Measurements from ENCODE around the gene TP53AIP1. TPM values are rescaled to one million over a fixed set of nuclear protein-coding genes. Genes with fewer than 3 reads are reported as not detected.

The TP53AIP1 gene
- total RNA-seq, 2 donors from 2014 or later, result not detected

DNA sequence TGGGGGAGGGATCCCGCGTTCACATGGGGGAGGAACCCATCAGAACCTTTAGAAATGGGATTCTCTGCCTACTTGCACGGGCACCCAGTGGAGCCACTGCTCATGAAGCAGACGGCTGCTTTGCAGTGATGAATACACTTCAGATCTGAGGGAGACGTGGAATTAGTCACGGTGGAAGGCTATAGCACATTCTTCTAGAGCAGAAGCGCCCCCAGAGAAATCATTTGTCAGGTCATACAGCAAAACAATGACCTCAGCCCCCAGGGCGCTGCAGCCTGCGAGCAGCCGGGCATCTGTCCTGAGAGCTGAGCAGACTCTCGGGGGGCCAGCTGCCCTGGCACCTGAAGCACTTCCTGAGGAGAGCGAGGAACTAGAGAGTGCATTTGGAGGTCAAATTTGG lies 12.7 kb downstream of the TP53AIP1 start:
- H3K4me1 Mint-ChIP-seq, result peaks cover 7% of the 10 kb centered on the region
- Histone ChIP-seq H3K27me3 (ENCODE audit: control insufficient read depth, insufficient read depth, low read length, poor library complexity, severe bottlenecking) (no peaks in the 10 kb centered on the region), H3K9ac (ENCODE audit: extremely low read depth, low read length, poor library complexity, severe bottlenecking) (no peak overlapping the region), H3K4me3 (ENCODE audit: low read length) (no peak overlapping the region), H3K36me3 (ENCODE audit: control insufficient read depth, insufficient read depth, low read length) (no peaks in the 10 kb centered on the region), H3K4me1 (ENCODE audit: control insufficient read depth, insufficient read depth, low read length) (no peaks in the 10 kb centered on the region), H3K9me3 (ENCODE audit: control insufficient read depth, low read length) (no peaks in the 10 kb centered on the region), H3K27ac (ENCODE audit: low read depth, low read length) (peak overlapping the region; percentile 98)
- H3K27ac Mint-ChIP-seq, result no peak overlapping the region
- no peaks in the 10 kb centered on the region for H3K9me3 Mint-ChIP-seq
- H3K27me3 Mint-ChIP-seq (ENCODE audit: insufficient read depth), result peaks cover 27% of the 10 kb centered on the region
- H3K36me3 Mint-ChIP-seq (ENCODE audit: low read depth), result no peaks in the 10 kb centered on the region
- no peak overlapping the region for H3K4me3 Mint-ChIP-seq
- TF ChIP-seq, protein P1, sequence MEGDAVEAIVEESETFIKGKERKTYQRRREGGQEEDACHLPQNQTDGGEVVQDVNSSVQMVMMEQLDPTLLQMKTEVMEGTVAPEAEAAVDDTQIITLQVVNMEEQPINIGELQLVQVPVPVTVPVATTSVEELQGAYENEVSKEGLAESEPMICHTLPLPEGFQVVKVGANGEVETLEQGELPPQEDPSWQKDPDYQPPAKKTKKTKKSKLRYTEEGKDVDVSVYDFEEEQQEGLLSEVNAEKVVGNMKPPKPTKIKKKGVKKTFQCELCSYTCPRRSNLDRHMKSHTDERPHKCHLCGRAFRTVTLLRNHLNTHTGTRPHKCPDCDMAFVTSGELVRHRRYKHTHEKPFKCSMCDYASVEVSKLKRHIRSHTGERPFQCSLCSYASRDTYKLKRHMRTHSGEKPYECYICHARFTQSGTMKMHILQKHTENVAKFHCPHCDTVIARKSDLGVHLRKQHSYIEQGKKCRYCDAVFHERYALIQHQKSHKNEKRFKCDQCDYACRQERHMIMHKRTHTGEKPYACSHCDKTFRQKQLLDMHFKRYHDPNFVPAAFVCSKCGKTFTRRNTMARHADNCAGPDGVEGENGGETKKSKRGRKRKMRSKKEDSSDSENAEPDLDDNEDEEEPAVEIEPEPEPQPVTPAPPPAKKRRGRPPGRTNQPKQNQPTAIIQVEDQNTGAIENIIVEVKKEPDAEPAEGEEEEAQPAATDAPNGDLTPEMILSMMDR (conservative IDR thresholded peaks at IDR 0.05), result no peak
- DNase-seq, result no peak
- 51 to 69% methylated on average over 3 to 12 of the region's 12 CpGs for WGBS, 2 experiments (ENCODE audit: insufficient coverage in 1 of 2, insufficient read length in 1 of 2)

DNA sequence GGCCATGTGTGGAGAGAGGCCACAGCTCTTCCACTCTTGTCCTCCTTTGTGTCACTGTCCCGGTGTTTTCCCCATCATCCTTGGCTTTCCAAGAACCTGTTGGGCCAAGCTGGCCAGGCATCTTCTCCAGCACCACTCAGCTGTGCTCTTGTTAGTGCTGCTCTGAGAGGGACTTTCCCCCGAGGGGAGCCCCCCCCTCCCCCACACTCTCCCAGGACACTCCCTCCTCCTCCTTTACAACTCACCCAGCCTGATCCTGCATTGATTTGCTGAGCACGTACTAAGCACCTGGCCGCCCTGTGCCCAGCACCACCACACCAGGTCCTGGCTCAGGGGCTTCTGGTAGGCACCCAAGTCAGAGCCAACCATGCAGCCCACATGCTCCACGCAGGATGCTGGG lies 13.2 kb downstream of the TP53AIP1 start:
- Mint-ChIP-seq H3K4me1 (peaks cover 8% of the 10 kb centered on the region), H3K9me3 (no peaks in the 10 kb centered on the region), H3K36me3 (ENCODE audit: low read depth) (no peaks in the 10 kb centered on the region), H3K4me3 (no peak overlapping the region), H3K27ac (no peak overlapping the region), H3K27me3 (ENCODE audit: insufficient read depth) (peaks cover 28% of the 10 kb centered on the region)
- 64 to 66% methylated on average over 3 to 5 of the region's 5 CpGs for WGBS, 2 experiments (ENCODE audit: insufficient coverage in 1 of 2, insufficient read length in 1 of 2)
- Histone ChIP-seq H3K36me3 (ENCODE audit: control insufficient read depth, insufficient read depth, low read length) (no peaks in the 10 kb centered on the region), H3K9me3 (ENCODE audit: control insufficient read depth, low read length) (no peaks in the 10 kb centered on the region), H3K27ac (ENCODE audit: low read depth, low read length) (peak overlapping the region; percentile 98), H3K27me3 (ENCODE audit: control insufficient read depth, insufficient read depth, low read length, poor library complexity, severe bottlenecking) (no peaks in the 10 kb centered on the region), H3K4me1 (ENCODE audit: control insufficient read depth, insufficient read depth, low read length) (no peaks in the 10 kb centered on the region), H3K9ac (ENCODE audit: extremely low read depth, low read length, poor library complexity, severe bottlenecking) (no peak overlapping the region), H3K4me3 (ENCODE audit: low read length) (no peak overlapping the region)
- TF ChIP-seq, protein P1 (conservative IDR thresholded peaks at IDR 0.05), result no peak
- DNase-seq, result peak; percentile 69

DNA sequence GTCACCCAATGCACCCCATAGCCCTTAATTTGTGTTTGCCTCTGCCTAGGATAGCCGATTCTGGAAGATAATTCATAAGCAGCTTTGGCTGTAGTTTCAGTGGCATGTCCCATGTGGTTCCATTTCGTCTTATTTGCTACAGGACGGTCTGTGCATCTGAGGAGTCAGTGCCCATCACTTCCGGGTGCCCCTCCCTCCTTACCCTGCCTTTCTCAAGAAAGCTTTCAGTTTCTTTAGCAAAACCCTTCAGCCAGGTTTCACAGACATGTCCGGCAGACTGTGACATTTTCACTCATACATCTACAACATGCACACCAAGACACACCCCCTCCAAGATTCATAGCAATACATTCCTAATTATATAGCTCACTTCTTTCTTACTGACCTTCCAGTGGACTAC lies 14.3 kb downstream of the TP53AIP1 start:
- Mint-ChIP-seq H3K4me3 (no peak overlapping the region), H3K4me1 (peaks cover 8% of the 10 kb centered on the region), H3K27me3 (ENCODE audit: insufficient read depth) (peaks cover 28% of the 10 kb centered on the region), H3K36me3 (ENCODE audit: low read depth) (no peaks in the 10 kb centered on the region), H3K27ac (no peak overlapping the region), H3K9me3 (no peaks in the 10 kb centered on the region)
- Histone ChIP-seq H3K27ac (ENCODE audit: low read depth, low read length) (no peak overlapping the region), H3K9ac (ENCODE audit: extremely low read depth, low read length, poor library complexity, severe bottlenecking) (no peak overlapping the region), H3K9me3 (ENCODE audit: control insufficient read depth, low read length) (no peaks in the 10 kb centered on the region), H3K27me3 (ENCODE audit: control insufficient read depth, insufficient read depth, low read length, poor library complexity, severe bottlenecking) (no peaks in the 10 kb centered on the region), H3K4me1 (ENCODE audit: control insufficient read depth, insufficient read depth, low read length) (no peaks in the 10 kb centered on the region), H3K4me3 (ENCODE audit: low read length) (no peak overlapping the region), H3K36me3 (ENCODE audit: control insufficient read depth, insufficient read depth, low read length) (no peaks in the 10 kb centered on the region)
- TF ChIP-seq, protein P1 (conservative IDR thresholded peaks at IDR 0.05), result no peak
- WGBS, 2 experiments (ENCODE audit: insufficient coverage in 1 of 2, insufficient read length in 1 of 2), result 84 to 85% methylated on average over 5 of the region's 5 CpGs
- no peak for DNase-seq
